Stimulated activated CD4-positive, alpha-beta T cell treated with anti-CD3 and anti-CD28 coated beads, Interleukin-2, amount 100 ng/mL, for 24 hours (primary cell): ENCODE measurements around the gene MND1.
"Not testable (repeated sequence)": the region's sequence is repeated elsewhere in the genome, so short reads cannot be mapped to it uniquely, and the experiment has no call there.

Experiments used
- DNase-seq, 2 donors: peaks; one replicate each; pipeline ENCODE4 v3.0.0-alpha.2; 2020

The MND1 gene

GRCh38 chr4:153408932-153409331 is 64.4 kb downstream of the MND1 start:
- no peak for DNase-seq

- no peak for DNase-seq
These were observed 64.9 kb downstream of the MND1 start for GRCh38 chr4:153409412-153409811.

GRCh38 chr4:153409924-153410501 is 65.5 kb downstream of the MND1 start:
- DNase-seq, result no peak

- no peak for DNase-seq
These were observed 69.4 kb downstream of the MND1 start for GRCh38 chr4:153413842-153414241.

GRCh38 chr4:153416456-153416855 is 72.0 kb downstream of the MND1 start:
- DNase-seq, result not testable (repeated sequence)

GRCh38 chr4:153418121-153418520 is 73.6 kb downstream of the MND1 start:
- no peak for DNase-seq

- DNase-seq, result no peak
These were observed 74.1 kb downstream of the MND1 start for GRCh38 chr4:153418558-153418957.

- no peak for DNase-seq
These were observed 74.5 kb downstream of the MND1 start for GRCh38 chr4:153419029-153419428.

- DNase-seq, result no peak
These were observed 75.3 kb downstream of the MND1 start for GRCh38 chr4:153419673-153420278.

- DNase-seq, result no peak
These were observed 75.9 kb downstream of the MND1 start for GRCh38 chr4:153420361-153420760.

- no peak for DNase-seq
These were observed 77.5 kb downstream of the MND1 start for GRCh38 chr4:153421941-153422340.

GRCh38 chr4:153426207-153426885 is 81.9 kb downstream of the MND1 start:
- no peak for DNase-seq

GRCh38 chr4:153427363-153428071 is 83.0 kb downstream of the MND1 start:
- DNase-seq, result no peak

GRCh38 chr4:153428941-153429475 is 84.5 kb downstream of the MND1 start:
- no peak for DNase-seq

- peak; percentile 67 to 68 for DNase-seq
These were observed 88.7 kb downstream of the MND1 start for GRCh38 chr4:153432965-153433753.

- DNase-seq, result no peak
These were observed 89.2 kb downstream of the MND1 start for GRCh38 chr4:153433754-153434105.

- no peak for DNase-seq
These were observed 89.7 kb downstream of the MND1 start for GRCh38 chr4:153434190-153434589.

- DNase-seq, result peak; percentile 22 to 32
These were observed 94.6 kb downstream of the MND1 start for GRCh38 chr4:153438916-153439756.

- no peak for DNase-seq
These were observed 95.3 kb downstream of the MND1 start for GRCh38 chr4:153439831-153440230.

- DNase-seq, result no peak
These were observed 96.0 kb downstream of the MND1 start for GRCh38 chr4:153440475-153440874.

- DNase-seq, result no peak
These were observed 102.9 kb downstream of the MND1 start for GRCh38 chr4:153447175-153447905.
